ENCODE data around the gene RBMS3.

The RBMS3 gene

DNA sequence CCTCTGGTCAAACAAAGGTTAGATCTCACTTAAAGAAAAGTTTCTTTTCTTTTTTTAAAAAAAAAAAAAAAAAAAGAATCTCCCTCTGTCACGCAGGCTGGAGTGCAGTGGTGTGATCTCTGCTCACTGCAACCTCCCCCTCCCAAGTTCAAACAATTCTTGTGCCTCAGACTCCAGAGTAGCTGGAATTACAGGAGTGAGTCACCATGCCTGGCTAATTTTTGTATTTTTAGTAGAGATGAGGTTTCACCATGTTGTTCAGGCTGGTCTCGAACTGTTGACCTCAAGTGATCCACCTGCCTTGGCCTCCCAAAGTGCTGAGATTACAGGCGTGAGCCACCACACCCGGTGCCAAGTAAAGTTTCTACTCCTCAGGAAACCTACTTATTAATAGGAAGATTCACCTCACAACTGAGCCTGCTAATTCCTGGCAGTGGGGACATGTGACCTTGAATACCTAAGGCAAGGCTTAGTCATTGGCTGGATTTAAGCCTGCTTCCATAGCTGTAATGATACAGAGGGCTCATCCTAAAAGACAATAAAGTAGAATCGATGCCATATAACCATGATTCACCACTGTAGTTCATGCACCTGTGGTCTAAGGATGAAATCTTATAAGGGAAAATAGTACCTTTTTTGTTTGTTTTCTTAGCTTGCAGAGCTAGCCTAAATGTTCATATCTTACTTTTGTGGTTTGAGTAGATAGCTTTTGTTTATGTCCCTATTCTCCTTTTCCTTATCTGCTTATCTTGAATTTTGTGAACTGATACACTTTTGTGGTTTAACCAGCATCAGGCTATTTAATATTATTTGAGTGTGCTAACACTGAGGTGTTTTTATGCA is 24.8 kb upstream of the RBMS3 start:
- Histone ChIP-seq H3K36me3 (ENCODE audit: control insufficient read depth in 1 of 2, insufficient read depth in 2 of 2, low read length in 2 of 2) (no peaks in the 10 kb centered on the region), H3K27ac (ENCODE audit: low read length) (no peak overlapping the region), H3K4me3 (ENCODE audit: low read depth in 1 of 2, low read length in 2 of 2) (no peak overlapping the region), H3K4me1 (ENCODE audit: control insufficient read depth in 1 of 2, insufficient read depth in 2 of 2, low read length in 2 of 2) (no peaks in the 10 kb centered on the region), H3K9me3 (ENCODE audit: control insufficient read depth in 1 of 2, low read length in 2 of 2) (no peaks in the 10 kb centered on the region), H3K27me3 (ENCODE audit: low read depth, low read length) (no peaks in the 10 kb centered on the region)

DNA sequence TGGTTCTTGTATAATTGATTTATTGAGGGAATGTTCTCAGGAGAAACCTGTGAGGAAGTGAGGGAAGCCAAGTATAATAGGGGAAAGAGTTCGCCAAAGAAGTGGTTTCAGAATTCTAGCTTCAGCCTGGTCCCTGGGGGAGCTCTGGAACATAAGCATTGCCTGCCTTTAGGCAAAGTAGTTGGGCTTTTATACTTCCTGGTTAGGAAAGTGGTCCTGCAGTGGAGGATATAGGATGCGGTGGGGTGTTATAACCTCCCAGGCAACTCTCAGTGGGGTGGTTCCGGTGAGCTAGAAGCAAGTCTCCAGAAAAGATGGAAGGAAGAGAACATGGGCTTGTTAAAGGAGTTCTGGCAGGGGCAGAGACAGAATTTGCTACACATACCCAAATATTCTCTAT is 22.7 kb upstream of the RBMS3 start:
- Histone ChIP-seq H3K36me3 (ENCODE audit: control insufficient read depth in 1 of 2, insufficient read depth in 2 of 2, low read length in 2 of 2) (no peaks in the 10 kb centered on the region), H3K27me3 (ENCODE audit: low read depth, low read length) (no peaks in the 10 kb centered on the region), H3K4me3 (ENCODE audit: low read depth in 1 of 2, low read length in 2 of 2) (no peak overlapping the region), H3K9me3 (ENCODE audit: control insufficient read depth in 1 of 2, low read length in 2 of 2) (no peaks in the 10 kb centered on the region), H3K27ac (ENCODE audit: low read length) (no peak overlapping the region), H3K4me1 (ENCODE audit: control insufficient read depth in 1 of 2, insufficient read depth in 2 of 2, low read length in 2 of 2) (no peaks in the 10 kb centered on the region)

DNA sequence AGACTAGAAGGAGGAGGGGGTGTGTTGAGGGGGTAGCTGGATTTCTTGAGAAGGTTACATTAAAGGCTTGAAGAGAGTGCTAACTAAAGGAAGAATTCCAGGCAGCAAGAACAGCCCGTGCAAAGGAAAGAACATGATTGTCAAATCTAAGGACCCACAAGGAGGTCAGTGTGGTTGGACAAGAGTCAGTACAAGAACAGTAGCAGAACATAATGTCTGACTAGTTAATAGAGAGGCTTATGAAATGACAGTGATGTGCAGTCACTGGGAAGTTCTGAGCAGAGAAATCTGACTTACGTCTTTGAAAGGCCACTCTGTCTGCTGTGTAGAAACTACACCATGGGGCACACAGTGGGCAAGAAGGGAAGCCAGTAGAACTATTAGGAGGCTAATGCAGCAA is 19.8 kb upstream of the RBMS3 start:
- Histone ChIP-seq H3K27ac (ENCODE audit: low read length) (no peak overlapping the region), H3K4me3 (ENCODE audit: low read depth in 1 of 2, low read length in 2 of 2) (no peak overlapping the region), H3K4me1 (ENCODE audit: control insufficient read depth in 1 of 2, insufficient read depth in 2 of 2, low read length in 2 of 2) (no peaks in the 10 kb centered on the region), H3K36me3 (ENCODE audit: control insufficient read depth in 1 of 2, insufficient read depth in 2 of 2, low read length in 2 of 2) (no peaks in the 10 kb centered on the region), H3K9me3 (ENCODE audit: control insufficient read depth in 1 of 2, low read length in 2 of 2) (no peaks in the 10 kb centered on the region), H3K27me3 (ENCODE audit: low read depth, low read length) (no peaks in the 10 kb centered on the region)

DNA sequence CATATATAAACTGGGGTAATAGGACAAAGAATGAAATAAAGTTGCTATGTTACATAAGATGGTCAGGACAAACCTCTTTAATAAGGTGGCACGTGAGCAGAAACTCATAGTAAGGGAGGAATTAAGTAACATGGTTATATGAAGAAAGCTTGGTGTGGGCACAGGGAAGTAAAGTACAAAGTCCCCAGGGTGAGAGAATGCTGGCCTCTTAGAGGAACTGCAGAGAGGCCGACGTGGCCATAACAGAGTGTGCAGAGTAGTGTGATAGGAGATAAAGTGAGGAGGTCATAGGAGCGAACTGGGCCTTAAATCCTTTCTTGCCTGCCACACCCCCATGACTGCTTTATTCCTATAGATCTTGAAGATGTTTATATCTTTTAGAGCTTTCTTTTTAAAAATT is 17.4 kb upstream of the RBMS3 start:
- Histone ChIP-seq H3K9me3 (ENCODE audit: control insufficient read depth in 1 of 2, low read length in 2 of 2) (no peaks in the 10 kb centered on the region), H3K27ac (ENCODE audit: low read length) (no peak overlapping the region), H3K4me1 (ENCODE audit: control insufficient read depth in 1 of 2, insufficient read depth in 2 of 2, low read length in 2 of 2) (no peaks in the 10 kb centered on the region), H3K4me3 (ENCODE audit: low read depth in 1 of 2, low read length in 2 of 2) (no peak overlapping the region), H3K36me3 (ENCODE audit: control insufficient read depth in 1 of 2, insufficient read depth in 2 of 2, low read length in 2 of 2) (no peaks in the 10 kb centered on the region), H3K27me3 (ENCODE audit: low read depth, low read length) (no peaks in the 10 kb centered on the region)

DNA sequence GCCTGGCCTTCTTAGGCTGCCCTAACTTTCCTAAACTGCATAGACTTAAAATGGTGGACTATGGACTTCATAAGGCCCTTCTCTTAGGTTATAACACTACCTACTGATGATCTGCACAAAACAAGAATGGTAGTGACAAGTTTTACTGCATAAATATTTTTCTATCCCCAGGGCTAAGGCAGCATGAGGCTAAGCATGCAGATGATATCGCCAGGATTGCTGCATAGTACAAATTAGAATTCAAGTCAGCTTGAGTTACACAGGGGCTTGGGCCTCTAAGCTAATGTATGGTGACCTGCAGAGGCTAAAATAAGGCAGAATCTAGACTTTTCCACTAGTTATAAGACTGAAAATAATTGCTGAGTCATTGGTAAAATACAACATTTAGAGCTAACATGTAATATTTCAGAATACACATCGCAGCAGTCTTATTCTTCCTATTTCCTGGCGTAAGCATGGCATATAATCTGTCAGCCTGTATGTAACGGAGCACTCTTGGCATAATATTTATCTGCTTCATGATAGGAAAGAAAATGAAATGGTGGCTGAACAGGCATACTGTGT is 15.3 kb upstream of the RBMS3 start:
- no peaks in the 10 kb centered on the region for H3K27me3 ChIP-seq (ENCODE audit: low read depth, low read length)
- H3K9me3 ChIP-seq (ENCODE audit: control insufficient read depth in 1 of 2, low read length in 2 of 2), result no peaks in the 10 kb centered on the region
- no peak overlapping the region for H3K27ac ChIP-seq (ENCODE audit: low read length)
- H3K4me1 ChIP-seq (ENCODE audit: control insufficient read depth in 1 of 2, insufficient read depth in 2 of 2, low read length in 2 of 2), result no peaks in the 10 kb centered on the region
- H3K4me3 ChIP-seq (ENCODE audit: low read depth in 1 of 2, low read length in 2 of 2), result no peak overlapping the region
- H3K36me3 ChIP-seq (ENCODE audit: control insufficient read depth in 1 of 2, insufficient read depth in 2 of 2, low read length in 2 of 2), result no peaks in the 10 kb centered on the region

DNA sequence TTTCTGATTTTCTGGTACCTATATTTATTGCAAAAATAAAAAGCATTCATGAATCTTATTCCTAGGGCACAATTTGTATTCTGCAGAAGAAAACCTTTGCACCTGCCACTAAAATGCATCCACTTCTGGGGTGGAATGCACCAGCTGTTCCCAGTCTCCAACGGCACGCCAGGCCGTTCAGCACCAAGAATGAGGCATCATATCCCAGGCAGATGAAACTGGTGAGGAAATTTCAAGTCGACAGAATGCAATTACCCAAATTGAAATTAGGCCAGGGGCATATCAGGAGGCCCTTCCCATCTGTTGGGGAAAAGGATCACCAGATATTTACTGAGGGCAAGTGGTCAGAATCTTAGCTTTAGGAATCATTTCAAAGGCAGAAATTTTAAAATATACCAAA is 13.6 kb upstream of the RBMS3 start:
- Histone ChIP-seq H3K36me3 (ENCODE audit: control insufficient read depth in 1 of 2, insufficient read depth in 2 of 2, low read length in 2 of 2) (no peaks in the 10 kb centered on the region), H3K27ac (ENCODE audit: low read length) (no peak overlapping the region), H3K4me3 (ENCODE audit: low read depth in 1 of 2, low read length in 2 of 2) (no peak overlapping the region), H3K27me3 (ENCODE audit: low read depth, low read length) (no peaks in the 10 kb centered on the region), H3K4me1 (ENCODE audit: control insufficient read depth in 1 of 2, insufficient read depth in 2 of 2, low read length in 2 of 2) (no peaks in the 10 kb centered on the region), H3K9me3 (ENCODE audit: control insufficient read depth in 1 of 2, low read length in 2 of 2) (no peaks in the 10 kb centered on the region)

DNA sequence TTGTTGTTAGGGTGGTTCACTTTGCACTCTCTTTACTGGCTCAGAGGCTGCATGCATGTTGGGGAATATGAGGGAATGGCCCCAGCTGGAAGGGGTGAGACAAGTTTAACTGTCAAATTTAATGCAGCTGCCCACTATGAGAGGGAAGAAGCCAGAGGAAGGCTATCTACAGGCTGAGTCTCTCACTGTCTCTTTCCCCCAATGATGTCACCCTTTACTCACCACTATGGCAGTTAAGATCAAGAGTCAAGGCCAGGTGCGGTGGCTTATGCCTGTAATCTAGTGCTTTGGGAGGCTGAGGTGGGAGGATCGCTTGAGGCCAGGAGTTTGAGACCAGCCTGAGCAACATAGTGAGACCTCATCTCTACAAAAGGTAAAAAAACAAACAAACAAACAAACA is 12.2 kb upstream of the RBMS3 start:
- Histone ChIP-seq H3K4me3 (ENCODE audit: low read depth in 1 of 2, low read length in 2 of 2) (no peak overlapping the region), H3K36me3 (ENCODE audit: control insufficient read depth in 1 of 2, insufficient read depth in 2 of 2, low read length in 2 of 2) (no peaks in the 10 kb centered on the region), H3K27ac (ENCODE audit: low read length) (no peak overlapping the region), H3K27me3 (ENCODE audit: low read depth, low read length) (no peaks in the 10 kb centered on the region), H3K9me3 (ENCODE audit: control insufficient read depth in 1 of 2, low read length in 2 of 2) (no peaks in the 10 kb centered on the region), H3K4me1 (ENCODE audit: control insufficient read depth in 1 of 2, insufficient read depth in 2 of 2, low read length in 2 of 2) (no peaks in the 10 kb centered on the region)

DNA sequence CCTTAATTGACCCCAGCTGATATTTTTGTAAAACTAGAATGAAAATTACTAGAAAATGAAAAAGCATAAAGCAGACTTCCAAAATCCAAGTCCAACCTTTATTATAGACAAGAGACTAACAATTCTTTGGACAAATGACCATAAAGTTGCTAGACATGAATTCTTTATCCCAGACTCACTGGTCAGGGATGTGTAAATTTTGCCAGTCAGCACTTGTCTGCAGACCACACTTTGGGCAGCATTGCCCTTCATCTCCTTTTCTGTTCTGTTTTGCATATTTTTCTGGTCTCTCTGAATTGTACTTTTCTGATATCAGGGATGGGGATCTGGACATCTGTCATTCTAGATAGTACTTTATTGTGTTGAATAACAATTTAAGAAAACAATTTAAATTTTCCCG is 10.1 kb upstream of the RBMS3 start:
- Histone ChIP-seq H3K4me1 (ENCODE audit: control insufficient read depth in 1 of 2, insufficient read depth in 2 of 2, low read length in 2 of 2) (no peaks in the 10 kb centered on the region), H3K4me3 (ENCODE audit: low read depth in 1 of 2, low read length in 2 of 2) (no peak overlapping the region), H3K27ac (ENCODE audit: low read length) (no peak overlapping the region), H3K36me3 (ENCODE audit: control insufficient read depth in 1 of 2, insufficient read depth in 2 of 2, low read length in 2 of 2) (no peaks in the 10 kb centered on the region), H3K27me3 (ENCODE audit: low read depth, low read length) (no peaks in the 10 kb centered on the region), H3K9me3 (ENCODE audit: control insufficient read depth in 1 of 2, low read length in 2 of 2) (no peaks in the 10 kb centered on the region)

DNA sequence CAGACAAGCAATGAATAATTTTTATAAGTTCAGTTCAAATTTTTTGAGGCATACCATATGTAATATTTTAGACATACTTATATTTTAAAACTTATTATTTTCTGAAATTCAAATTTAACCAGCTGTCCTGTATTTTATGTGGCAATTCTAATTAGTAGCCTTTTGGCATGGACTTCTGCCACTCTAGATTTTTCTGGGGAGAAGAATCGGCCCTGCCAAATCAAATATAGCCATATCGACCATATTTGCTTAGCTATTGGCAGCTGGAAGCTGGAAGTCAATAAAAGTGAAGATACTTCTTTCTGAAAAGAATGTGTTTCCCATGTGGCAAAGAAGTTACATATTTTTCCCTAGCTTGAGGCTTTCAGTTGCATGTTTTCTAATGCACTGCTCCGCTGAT is 9.4 kb upstream of the RBMS3 start:
- H3K4me1 ChIP-seq (ENCODE audit: control insufficient read depth in 1 of 2, insufficient read depth in 2 of 2, low read length in 2 of 2), result no peaks in the 10 kb centered on the region
- no peaks in the 10 kb centered on the region for H3K27me3 ChIP-seq (ENCODE audit: low read depth, low read length)
- no peaks in the 10 kb centered on the region for H3K9me3 ChIP-seq (ENCODE audit: control insufficient read depth in 1 of 2, low read length in 2 of 2)
- no peak overlapping the region for H3K4me3 ChIP-seq (ENCODE audit: low read depth in 1 of 2, low read length in 2 of 2)
- no peak overlapping the region for H3K27ac ChIP-seq (ENCODE audit: low read length)
- H3K36me3 ChIP-seq (ENCODE audit: control insufficient read depth in 1 of 2, insufficient read depth in 2 of 2, low read length in 2 of 2), result no peaks in the 10 kb centered on the region

DNA sequence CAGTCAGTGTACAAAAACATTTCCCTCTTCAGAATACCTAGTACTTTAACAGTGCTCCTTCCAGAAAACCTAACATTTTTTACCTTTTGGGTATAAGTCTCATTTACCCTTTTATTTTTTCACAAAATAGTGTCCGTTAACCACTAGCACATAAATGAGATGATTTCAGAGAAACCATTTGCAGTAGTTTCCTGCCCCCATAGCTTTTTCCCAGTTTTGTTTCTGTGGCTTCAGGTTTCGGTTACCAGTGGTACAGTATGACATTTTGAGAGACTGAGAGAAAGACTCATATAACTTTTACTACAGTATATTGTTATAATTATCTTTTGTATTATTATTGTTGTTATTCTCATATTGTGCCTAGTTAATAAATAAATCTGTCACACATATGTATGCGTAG is 6.2 kb upstream of the RBMS3 start:
- Histone ChIP-seq H3K9me3 (ENCODE audit: control insufficient read depth in 1 of 2, low read length in 2 of 2) (no peaks in the 10 kb centered on the region), H3K27me3 (ENCODE audit: low read depth, low read length) (no peaks in the 10 kb centered on the region), H3K27ac (ENCODE audit: low read length) (no peak overlapping the region), H3K36me3 (ENCODE audit: control insufficient read depth in 1 of 2, insufficient read depth in 2 of 2, low read length in 2 of 2) (no peaks in the 10 kb centered on the region), H3K4me3 (ENCODE audit: low read depth in 1 of 2, low read length in 2 of 2) (no peak overlapping the region), H3K4me1 (ENCODE audit: control insufficient read depth in 1 of 2, insufficient read depth in 2 of 2, low read length in 2 of 2) (no peaks in the 10 kb centered on the region)

DNA sequence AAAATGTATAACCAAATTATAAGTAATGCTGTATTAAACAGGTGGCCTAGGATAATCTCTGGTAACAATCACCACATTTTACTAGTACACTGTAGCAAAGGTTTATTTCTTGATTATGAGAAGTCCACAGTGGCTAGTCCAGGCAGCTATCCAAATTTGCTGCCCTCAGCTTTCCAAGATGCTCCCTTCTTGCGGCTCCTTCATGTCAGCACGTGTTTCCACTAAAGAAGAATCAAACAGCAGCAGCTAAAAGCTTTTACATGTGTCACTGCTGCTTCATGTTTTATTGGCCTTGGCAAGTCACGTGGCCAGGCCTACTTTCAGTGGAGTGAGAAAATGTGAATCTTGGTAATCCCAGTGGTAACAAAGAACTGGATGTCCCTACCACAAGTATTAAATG is 5.6 kb upstream of the RBMS3 start:
- Histone ChIP-seq H3K36me3 (ENCODE audit: control insufficient read depth in 1 of 2, insufficient read depth in 2 of 2, low read length in 2 of 2) (no peaks in the 10 kb centered on the region), H3K27me3 (ENCODE audit: low read depth, low read length) (no peaks in the 10 kb centered on the region), H3K9me3 (ENCODE audit: control insufficient read depth in 1 of 2, low read length in 2 of 2) (no peaks in the 10 kb centered on the region), H3K27ac (ENCODE audit: low read length) (no peak overlapping the region), H3K4me1 (ENCODE audit: control insufficient read depth in 1 of 2, insufficient read depth in 2 of 2, low read length in 2 of 2) (no peaks in the 10 kb centered on the region), H3K4me3 (ENCODE audit: low read depth in 1 of 2, low read length in 2 of 2) (no peak overlapping the region)

DNA sequence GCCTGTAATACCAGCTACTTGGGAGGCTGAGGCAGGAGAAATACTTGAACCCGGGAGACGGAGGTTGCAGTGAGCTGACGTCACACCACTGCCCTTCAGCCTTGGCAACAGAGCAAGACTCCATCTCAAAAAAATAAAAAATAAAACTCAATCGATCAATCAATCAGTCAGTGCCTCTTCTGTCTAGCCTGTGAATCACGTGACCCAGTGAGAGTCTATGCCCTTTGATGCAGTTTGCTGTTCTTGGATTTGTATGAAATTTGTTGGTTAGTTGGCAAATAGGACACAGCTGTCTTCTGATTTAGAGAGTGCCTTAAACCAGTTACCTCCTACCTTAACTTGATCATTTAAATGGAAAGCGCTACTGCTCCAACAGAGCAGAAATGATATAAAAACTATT is 3.6 kb upstream of the RBMS3 start:
- no peaks in the 10 kb centered on the region for H3K4me1 ChIP-seq (ENCODE audit: control insufficient read depth in 1 of 2, insufficient read depth in 2 of 2, low read length in 2 of 2)
- no peak overlapping the region for H3K27ac ChIP-seq (ENCODE audit: low read length)
- H3K4me3 ChIP-seq (ENCODE audit: low read depth in 1 of 2, low read length in 2 of 2), result no peak overlapping the region
- H3K9me3 ChIP-seq (ENCODE audit: control insufficient read depth in 1 of 2, low read length in 2 of 2), result no peaks in the 10 kb centered on the region
- no peaks in the 10 kb centered on the region for H3K36me3 ChIP-seq (ENCODE audit: control insufficient read depth in 1 of 2, insufficient read depth in 2 of 2, low read length in 2 of 2)
- no peaks in the 10 kb centered on the region for H3K27me3 ChIP-seq (ENCODE audit: low read depth, low read length)
